ENCODE data around the gene TMEM236. TPM values are rescaled to one million over a fixed set of nuclear protein-coding genes. Genes with fewer than 3 reads are reported as not detected.

Gene TMEM236
- total and polyA plus RNA-seq, 8 donors: 0.21 to 2.8 (median 0.50) TPM

DNA sequence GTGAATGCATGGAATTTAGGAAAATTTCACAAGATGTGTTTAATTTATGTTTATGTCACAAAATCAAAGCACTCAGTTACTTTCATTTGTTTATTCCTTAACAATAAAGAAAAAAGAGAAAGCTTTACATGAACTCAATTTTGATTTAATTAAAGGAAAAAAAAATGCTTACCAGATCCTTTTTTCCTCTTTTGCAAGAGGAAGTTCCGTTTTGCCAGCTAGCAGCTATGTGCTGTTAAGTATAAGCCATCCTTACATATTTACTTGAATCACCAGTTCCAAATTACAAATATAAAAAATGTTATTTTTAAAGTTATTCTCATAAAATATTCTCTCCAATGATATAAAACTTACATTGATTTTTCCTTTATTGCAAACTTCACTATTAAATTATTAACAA, 69.9 kb downstream of the TMEM236 start:
- Histone ChIP-seq H3K9me3 (no peaks in the 10 kb centered on the region), H3K27ac (no peak overlapping the region), H3K27me3 (no peaks in the 10 kb centered on the region), H3K4me1 (no peaks in the 10 kb centered on the region), H3K36me3 (no peaks in the 10 kb centered on the region), H3K4me3 (no peak overlapping the region)
- intact Hi-C loops (cut with DNase I): no loop called here
- DNase-seq: no peak
- ATAC-seq: no peak
- TF ChIP-seq, protein P1, sequence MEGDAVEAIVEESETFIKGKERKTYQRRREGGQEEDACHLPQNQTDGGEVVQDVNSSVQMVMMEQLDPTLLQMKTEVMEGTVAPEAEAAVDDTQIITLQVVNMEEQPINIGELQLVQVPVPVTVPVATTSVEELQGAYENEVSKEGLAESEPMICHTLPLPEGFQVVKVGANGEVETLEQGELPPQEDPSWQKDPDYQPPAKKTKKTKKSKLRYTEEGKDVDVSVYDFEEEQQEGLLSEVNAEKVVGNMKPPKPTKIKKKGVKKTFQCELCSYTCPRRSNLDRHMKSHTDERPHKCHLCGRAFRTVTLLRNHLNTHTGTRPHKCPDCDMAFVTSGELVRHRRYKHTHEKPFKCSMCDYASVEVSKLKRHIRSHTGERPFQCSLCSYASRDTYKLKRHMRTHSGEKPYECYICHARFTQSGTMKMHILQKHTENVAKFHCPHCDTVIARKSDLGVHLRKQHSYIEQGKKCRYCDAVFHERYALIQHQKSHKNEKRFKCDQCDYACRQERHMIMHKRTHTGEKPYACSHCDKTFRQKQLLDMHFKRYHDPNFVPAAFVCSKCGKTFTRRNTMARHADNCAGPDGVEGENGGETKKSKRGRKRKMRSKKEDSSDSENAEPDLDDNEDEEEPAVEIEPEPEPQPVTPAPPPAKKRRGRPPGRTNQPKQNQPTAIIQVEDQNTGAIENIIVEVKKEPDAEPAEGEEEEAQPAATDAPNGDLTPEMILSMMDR (IDR thresholded peaks at IDR 0.05): no peak

- H3K9me3 ChIP-seq: no peaks in the 10 kb centered on the region
- intact Hi-C loops (cut with DNase I): no loop called here
- H3K27me3 ChIP-seq: no peaks in the 10 kb centered on the region
- ATAC-seq (no peak), DNase-seq (no peak)
- TF ChIP-seq, protein P1 (IDR thresholded peaks at IDR 0.05): no peak
- no peak overlapping the region for H3K27ac ChIP-seq
- H3K4me1 ChIP-seq: peaks cover 0 to 20% of the 10 kb centered on the region in 2 donors
- H3K4me3 ChIP-seq: no peak overlapping the region
- H3K36me3 ChIP-seq: no peaks in the 10 kb centered on the region
Measured at GRCh38 chr10:17831341-17831740, 79.3 kb downstream of the TMEM236 start.

- Histone ChIP-seq H3K27ac (no peak overlapping the region), H3K4me3 (no peak overlapping the region), H3K4me1 (peaks cover 0 to 25% of the 10 kb centered on the region in 2 donors), H3K36me3 (no peaks in the 10 kb centered on the region), H3K9me3 (no peaks in the 10 kb centered on the region), H3K27me3 (no peaks in the 10 kb centered on the region)
- DNase-seq: no peak
- TF ChIP-seq, protein P1 (IDR thresholded peaks at IDR 0.05): no peak
- no peak for ATAC-seq
- intact Hi-C loops (cut with DNase I): no loop called here
Measured at GRCh38 chr10:17831896-17832295, 79.9 kb downstream of the TMEM236 start.

DNA sequence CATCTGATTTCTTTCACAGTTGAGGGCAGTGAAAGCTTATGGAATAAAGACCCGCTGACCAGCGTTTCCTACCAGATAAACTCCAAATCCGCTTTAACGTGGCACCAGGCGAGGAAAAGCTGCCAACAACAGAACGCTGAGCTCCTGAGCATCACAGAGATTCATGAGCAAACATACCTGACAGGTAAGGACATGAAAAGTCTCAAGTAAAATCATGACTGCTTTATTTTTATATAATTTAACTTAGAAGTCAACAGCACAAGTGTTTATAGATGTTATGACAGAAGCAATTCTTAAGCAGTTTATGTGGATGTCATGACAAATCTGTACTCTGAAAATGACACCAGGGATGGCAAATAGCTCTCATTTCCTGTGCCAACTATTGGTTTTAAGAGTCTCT, 81.7 kb downstream of the TMEM236 start:
- no peaks in the 10 kb centered on the region for H3K9me3 ChIP-seq

GRCh38 chr10:17835688-17836087, 83.7 kb downstream of the TMEM236 start:
- Histone ChIP-seq H3K9me3 (no peaks in the 10 kb centered on the region), H3K4me1 (peaks cover 0 to 32% of the 10 kb centered on the region in 2 donors), H3K36me3 (no peaks in the 10 kb centered on the region), H3K27me3 (no peaks in the 10 kb centered on the region), H3K4me3 (no peak overlapping the region), H3K27ac (no peak overlapping the region)
- intact Hi-C loops (cut with DNase I): no loop called here
- ATAC-seq (peak; percentile 35), DNase-seq (no peak)
- TF ChIP-seq, protein P1 (IDR thresholded peaks at IDR 0.05): no peak

More for the DNA sequence above, 81.7 kb downstream of the TMEM236 start:
- intact Hi-C loops (cut with DNase I): no loop called here
- no peaks in the 10 kb centered on the region for H3K36me3 ChIP-seq
- no peak overlapping the region for H3K4me3 ChIP-seq
- no peaks in the 10 kb centered on the region for H3K27me3 ChIP-seq
- TF ChIP-seq, protein P1 (IDR thresholded peaks at IDR 0.05): no peak
- H3K4me1 ChIP-seq: peaks cover 0 to 39% of the 10 kb centered on the region in 2 donors
- ATAC-seq (no peak), DNase-seq (no peak)
- H3K27ac ChIP-seq: no peak overlapping the region

Measured in left lung (tissue), 10 donors.